ENCODE measurements around the gene SOBP.
"Not testable (repeated sequence)": the region's sequence is repeated elsewhere in the genome, so short reads cannot be mapped to it uniquely, and the experiment has no call there.

Gene SOBP

GRCh38 chr6:107488174-107488874 lies 1.6 kb upstream of the SOBP start:
- FAIRE-seq = no peak

GRCh38 chr6:107488875-107489635 lies 862 bp upstream of the SOBP start:
- no peak for FAIRE-seq

DNA sequence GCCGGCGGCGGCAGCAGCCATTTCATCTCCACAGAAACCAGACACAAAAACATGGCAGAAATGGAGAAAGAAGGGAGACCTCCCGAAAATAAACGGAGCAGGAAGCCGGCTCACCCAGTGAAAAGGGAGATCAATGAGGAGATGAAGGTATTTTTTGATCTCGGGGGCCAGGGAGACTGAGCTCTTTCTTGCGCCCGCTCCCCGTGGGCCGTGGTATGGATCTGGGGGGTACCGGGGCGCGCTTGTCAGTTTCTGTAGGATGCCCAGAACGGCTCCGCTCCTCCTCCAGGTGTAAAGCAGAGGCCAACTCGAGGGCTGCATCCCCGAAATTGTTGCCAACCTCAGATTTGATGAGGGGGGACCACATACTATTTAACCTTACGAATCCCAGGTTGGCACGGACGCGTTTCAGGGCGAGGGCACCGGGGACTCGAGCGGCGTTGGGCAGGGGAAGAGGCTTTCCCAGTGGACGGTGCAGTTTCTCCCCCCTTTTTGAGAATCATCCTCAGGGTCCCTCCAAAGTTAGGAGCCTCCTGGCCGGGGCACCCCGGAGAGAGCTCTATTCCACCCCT lies 735 bp downstream of the SOBP start:
- FAIRE-seq = no peak

- FAIRE-seq = no peak
Observed at GRCh38 chr6:107491138-107491609, 1.3 kb downstream of the SOBP start.

DNA sequence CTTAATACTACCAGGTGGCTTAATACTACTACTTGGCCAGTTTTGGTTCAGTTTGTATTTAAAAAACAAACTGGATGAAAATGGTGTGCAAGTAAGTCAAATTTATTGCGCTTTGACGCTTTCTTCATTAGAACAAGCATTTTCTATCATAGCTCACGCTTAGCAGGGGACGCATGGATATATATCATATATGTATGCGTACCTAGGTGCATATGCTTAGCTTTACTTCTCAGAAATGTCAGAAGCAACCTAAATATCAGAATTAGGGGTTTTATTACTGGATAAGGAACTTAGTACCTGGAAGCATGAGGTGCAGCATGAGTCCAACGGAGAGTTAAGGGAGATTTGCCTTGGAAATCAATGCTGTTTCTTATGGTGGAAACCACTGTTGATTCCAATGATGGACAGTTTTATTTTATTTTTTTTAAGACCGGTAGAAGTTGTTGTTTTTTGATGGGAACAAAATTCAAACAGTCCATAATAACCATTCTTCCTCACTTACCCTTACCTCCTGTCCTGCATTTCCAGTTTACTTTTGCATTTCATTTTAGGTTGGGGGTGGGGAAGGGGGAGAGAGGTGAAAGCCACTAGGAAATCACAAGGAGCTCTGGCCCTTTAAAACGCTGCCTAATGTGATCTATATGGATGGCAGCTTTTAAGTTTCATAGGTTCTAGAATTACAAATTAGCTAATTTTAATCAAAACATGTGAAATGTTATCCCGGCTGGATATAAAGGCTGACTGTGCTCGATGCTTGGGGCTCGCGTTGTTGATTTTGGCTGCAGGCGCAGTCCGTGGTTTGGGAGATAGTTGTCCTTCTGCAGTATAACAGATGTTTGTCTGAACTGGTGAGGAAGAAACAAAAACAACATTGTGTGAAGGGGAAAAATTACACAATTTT lies 2.1 kb downstream of the SOBP start:
- FAIRE-seq = no peak

DNA sequence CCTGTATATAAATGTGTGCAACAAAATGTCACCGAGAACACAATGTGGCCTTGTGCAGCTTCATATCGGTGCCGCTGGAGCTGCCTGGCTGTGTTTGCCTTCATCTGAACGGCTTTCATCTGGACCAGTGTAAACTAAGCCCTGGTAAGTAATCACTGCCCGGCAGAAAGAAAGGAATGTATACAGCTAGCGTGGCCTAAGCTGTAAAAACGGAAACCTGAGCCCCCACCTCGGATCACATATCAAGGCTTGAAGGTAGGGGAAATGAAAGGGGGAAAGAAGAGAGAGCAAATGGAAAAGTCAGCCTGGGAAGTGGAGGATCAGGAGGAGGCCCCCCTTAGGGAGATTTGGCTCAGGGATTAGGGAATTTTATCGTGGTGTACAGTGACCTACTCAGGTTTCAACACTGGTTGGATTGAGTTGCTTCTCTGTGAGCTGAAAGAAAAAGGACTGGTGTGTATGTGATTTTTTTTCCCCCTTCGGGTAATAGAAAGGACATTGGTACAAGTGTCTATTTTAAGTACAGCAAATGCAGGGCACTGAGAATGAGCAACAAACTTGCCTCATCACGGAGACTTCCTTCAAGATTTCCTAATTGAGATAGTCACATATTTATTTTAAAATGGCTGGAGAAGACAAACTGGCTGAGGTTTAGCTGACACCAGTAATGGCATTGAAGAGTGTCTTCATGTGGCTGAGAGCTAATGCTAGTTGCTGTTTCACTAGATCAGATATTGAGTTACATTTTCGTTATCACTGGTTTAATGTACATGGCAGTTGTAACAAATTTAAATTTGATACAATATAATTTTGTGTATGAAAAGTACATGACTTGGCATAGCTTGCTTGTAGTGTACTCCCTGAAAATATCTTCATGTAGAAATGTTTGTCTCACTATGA lies 3.5 kb downstream of the SOBP start:
- FAIRE-seq = no peak

DNA sequence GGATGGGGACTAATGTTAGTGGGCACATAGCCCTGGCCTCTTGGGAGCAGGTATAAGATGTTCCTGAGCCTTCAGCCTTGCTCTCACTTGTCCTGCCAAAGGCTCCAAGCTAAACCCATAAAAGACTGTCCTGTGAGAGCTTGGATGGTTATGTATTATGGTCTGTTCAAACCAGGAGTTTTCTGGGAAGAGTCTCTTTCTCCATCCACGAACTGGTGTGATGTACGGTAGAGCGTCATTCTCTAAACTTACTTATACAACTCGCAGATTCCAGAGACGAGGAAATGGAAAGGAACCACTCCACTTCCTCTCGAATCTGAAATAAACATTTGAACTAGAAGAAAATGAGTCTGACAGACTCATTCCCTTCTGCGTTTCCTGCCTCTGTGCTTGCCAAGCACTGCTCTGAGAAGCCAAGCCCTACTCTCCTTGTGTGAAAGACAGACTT lies 5.3 kb downstream of the SOBP start:
- FAIRE-seq = no peak

DNA sequence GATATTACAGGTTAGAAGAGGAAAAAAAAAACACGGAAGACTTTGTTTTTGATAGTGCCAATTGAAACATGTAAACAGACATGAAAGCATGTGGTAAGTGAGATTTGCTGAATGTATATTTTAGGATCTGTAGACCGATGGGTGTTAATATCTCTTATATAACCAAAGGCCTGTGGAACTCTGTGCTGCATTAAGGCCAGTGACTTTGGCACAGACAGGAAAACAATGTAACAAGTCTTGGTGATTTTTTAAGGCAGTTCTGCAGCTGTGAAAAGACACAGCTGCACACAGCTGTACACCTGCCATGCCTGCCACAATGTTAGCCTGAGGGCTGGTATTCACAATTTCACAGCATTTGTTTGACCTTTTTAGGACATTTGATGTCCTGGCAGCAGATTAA lies 6.1 kb downstream of the SOBP start:
- no peak for FAIRE-seq

- no peak for FAIRE-seq
Observed at GRCh38 chr6:107496892-107497684, 7.2 kb downstream of the SOBP start.

DNA sequence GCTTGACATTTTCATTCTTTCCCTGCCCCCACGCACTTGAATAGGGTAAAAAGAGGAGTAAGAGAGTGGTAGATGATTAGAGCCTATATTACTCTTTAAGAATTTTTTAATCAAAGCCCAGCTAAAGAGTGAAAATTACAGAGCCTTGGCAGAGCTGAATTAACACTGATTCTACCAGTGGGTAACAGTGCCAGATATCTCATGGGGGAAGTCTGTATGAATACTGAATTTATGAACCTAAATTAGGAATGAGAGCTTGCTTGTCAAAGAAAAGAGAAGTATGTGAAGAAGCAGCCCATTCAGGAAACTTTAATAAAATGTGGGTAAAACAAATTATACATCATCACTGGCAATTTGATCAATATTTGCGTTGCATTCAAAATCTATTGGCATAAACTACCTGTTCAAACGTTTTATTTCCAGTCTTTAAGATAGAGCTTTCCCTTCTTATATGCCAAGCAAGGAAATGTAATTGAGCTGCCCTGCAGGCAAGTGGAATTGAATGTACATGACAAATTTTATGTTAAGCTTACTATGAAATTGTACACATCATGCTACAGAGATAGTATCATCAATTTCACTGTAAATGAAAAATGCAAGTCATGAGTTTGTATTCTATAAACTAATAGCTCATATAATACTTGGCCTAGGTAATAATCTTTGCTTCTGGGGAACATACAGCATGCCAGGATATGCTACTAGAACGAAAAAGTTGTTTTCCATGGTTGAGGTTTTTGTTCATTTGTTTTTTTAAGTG lies 14.5 kb downstream of the SOBP start:
- FAIRE-seq = no peak

DNA sequence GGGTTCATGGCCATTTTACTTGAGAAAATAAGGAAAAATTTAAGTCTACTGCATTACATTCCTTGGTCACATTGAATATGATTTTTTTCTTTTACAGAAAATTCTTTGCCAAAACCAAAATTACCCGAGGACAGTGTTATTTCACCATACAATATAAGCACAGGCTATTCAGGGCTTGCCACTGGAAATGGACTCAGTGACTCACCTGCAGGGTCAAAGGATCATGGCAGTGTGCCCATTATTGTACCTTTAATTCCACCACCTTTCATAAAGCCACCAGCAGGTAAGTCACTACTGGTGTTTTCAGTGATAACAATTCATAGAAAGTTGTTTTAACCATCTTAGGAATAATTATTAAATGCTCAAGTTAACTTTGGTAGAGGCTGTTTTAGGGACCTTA lies 16.2 kb downstream of the SOBP start:
- FAIRE-seq = no peak

DNA sequence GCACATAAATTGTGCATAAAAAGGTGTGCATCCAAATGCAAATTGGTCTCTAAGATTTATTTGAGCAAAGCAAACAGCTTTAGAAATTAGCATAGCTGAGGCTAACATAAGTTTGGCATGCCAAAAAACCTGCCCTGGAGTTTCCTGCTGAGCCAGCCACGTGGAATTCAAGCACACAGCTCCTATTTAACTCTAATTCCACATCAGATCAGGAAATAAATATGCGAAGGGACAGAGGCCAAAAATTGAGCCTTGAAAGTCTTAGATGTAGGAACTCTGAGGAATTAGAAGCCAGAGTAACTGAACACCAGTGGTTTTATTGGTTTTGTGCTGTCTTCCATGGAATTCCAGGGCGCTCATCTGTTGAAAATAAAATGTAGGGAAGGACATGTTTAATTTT lies 19.6 kb downstream of the SOBP start:
- FAIRE-seq = no peak

- FAIRE-seq = no peak
Observed at GRCh38 chr6:107510108-107510507, 20.2 kb downstream of the SOBP start.

DNA sequence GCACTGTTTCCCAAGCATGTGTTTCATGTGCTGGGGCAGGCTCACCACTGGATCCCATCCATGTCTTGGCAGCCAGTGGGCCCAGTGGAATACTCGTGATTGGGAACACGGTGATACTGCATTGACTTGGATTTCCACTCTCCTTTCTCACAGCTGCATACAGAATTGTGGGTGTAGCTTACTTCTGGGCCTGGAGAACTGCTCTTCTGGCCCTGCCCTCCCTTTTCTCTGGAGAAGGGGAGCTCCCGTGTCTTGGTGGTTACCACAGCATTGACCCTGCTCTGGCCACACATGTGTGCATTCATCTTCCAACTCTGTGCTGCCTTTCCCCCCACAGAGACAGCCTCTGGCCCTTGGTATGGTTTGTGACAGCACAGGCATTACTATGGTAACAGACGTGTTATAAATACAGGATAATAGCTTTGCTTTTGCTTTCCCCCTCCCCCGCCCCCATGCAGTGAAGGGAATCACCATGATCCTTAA lies 21.6 kb downstream of the SOBP start:
- FAIRE-seq = no peak

- no peak for FAIRE-seq
Observed at GRCh38 chr6:107513214-107513613, 23.3 kb downstream of the SOBP start.

GRCh38 chr6:107515955-107516354 lies 26.0 kb downstream of the SOBP start:
- no peak for FAIRE-seq

DNA sequence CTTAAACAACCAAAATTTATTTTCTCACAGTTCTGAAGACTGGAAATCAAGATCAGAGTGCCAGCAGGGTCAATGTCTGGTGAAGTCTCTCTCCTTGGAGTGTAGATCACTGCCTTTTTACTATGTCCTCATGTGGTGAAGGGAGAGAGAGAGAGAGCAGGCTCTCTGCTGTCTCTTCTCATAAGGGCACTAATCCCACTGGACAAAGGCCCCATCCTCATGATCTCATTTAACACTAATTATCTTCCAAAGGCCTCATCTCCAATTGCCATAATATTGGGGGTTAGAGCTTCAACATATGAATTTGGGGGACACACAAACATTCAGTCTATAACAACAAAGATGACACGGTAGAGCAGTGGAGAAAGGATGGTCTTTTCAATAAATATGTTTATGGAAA lies 27.4 kb downstream of the SOBP start:
- FAIRE-seq = no peak

DNA sequence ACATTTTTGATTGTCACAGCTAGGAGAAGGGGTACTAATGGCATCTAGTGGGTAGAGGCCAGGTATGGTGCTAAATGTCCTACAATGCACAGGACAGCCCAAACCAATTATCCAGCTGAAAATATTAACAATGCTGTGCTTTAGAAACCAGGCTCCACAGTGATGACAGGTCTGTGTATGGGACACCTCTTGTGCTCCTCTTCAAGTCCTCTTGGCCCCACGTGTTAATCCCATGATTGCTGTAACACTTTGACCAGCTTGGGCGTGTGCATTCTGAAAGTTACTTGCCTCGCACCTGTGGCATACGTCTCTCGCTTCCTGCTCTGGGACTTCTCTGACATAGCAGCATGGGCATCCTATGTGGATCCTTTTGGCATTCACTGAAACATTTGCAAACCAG lies 29.3 kb downstream of the SOBP start:
- FAIRE-seq = not testable (repeated sequence)

DNA sequence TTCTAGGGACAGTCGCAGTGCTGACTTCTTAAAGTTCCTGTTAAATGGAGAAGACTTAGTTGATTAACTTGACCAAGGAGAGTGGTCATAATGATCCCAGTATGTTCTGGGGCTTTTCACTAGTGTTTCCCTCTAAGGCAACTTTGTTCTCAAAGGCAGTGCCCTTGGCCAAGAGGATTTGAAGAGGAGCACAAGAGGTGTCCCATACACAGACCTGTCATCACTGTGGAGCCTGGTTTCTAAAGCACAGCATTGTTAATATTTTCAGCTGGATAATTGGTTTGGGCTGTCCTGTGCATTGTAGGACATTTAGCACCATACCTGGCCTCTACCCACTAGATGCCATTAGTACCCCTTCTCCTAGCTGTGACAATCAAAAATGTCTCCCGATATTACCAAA lies 30.8 kb downstream of the SOBP start:
- not testable (repeated sequence) for FAIRE-seq

Measured in colon (tissue), 2 donors.